ENCODE data around the gene PPP2R5D.
"Not testable (repeated sequence)": the region's sequence is repeated elsewhere in the genome, so short reads cannot be mapped to it uniquely, and the experiment has no call there.

The PPP2R5D gene

GRCh38 chr6:42947950-42948349 is 36.4 kb upstream of the PPP2R5D start:
- no peak overlapping the region for H3K4me3 ChIP-seq (ENCODE audit: low read length)
- H3K27me3 ChIP-seq (ENCODE audit: control insufficient read depth, low read length): no peaks in the 10 kb centered on the region
- peaks cover 5% of the 10 kb centered on the region; the same call in 1 of the 2 replicates for H3F3A ChIP-seq (ENCODE audit: control insufficient read depth, insufficient read depth)
- no peak overlapping the region for H3K4me2 ChIP-seq (ENCODE audit: low read length)
- no peaks in the 10 kb centered on the region for H4K20me1 ChIP-seq (ENCODE audit: control insufficient read depth, insufficient read depth, low read depth, low read length)
- TF ChIP-seq CTCF (IDR thresholded peaks at IDR 0.05; ENCODE audit: low read depth, low read length, poor library complexity, severe bottlenecking) (no peak), EZH2phosphoT487 (IDR thresholded peaks at IDR 0.05; ENCODE audit: borderline replicate concordance, low read length) (no peak)
- H3K27ac ChIP-seq (ENCODE audit: low read depth, low read length): no peak overlapping the region
- H3K9me3 ChIP-seq (ENCODE audit: control insufficient read depth, insufficient read depth, low read length): no peaks in the 10 kb centered on the region
- H3K36me3 ChIP-seq (ENCODE audit: control insufficient read depth, low read length): peaks cover 12% of the 10 kb centered on the region
- H3K4me1 ChIP-seq (ENCODE audit: control insufficient read depth, low read length): no peaks in the 10 kb centered on the region
- no peaks in the 10 kb centered on the region for H3K79me2 ChIP-seq (ENCODE audit: control insufficient read depth, low read length)
- no peaks in the 10 kb centered on the region for H3K9me2 ChIP-seq (replicated peaks; ENCODE audit: control insufficient read depth, low read length)

GRCh38 chr6:42952389-42952788 is 32.0 kb upstream of the PPP2R5D start:
- Histone ChIP-seq H3K79me2 (ENCODE audit: control insufficient read depth, low read length) (no peaks in the 10 kb centered on the region), H3K27ac (ENCODE audit: low read depth, low read length) (no peak overlapping the region), H3K9me3 (ENCODE audit: control insufficient read depth, insufficient read depth, low read length) (no peaks in the 10 kb centered on the region), H4K20me1 (ENCODE audit: control insufficient read depth, insufficient read depth, low read depth, low read length) (no peaks in the 10 kb centered on the region), H3K27me3 (ENCODE audit: control insufficient read depth, low read length) (no peaks in the 10 kb centered on the region), H3F3A (ENCODE audit: control insufficient read depth, insufficient read depth) (peaks cover 5% of the 10 kb centered on the region; the same call in 1 of the 2 replicates), H3K4me3 (ENCODE audit: low read length) (no peak overlapping the region), H3K4me1 (ENCODE audit: control insufficient read depth, low read length) (no peaks in the 10 kb centered on the region), H3K9me2 (replicated peaks; ENCODE audit: control insufficient read depth, low read length) (no peaks in the 10 kb centered on the region), H3K4me2 (ENCODE audit: low read length) (no peak overlapping the region), H3K36me3 (ENCODE audit: control insufficient read depth, low read length) (peaks cover 4% of the 10 kb centered on the region; the same call in 1 of the 2 replicates)
- TF ChIP-seq EZH2phosphoT487 (IDR thresholded peaks at IDR 0.05; ENCODE audit: borderline replicate concordance, low read length) (no peak), CTCF (IDR thresholded peaks at IDR 0.05; ENCODE audit: low read depth, low read length, poor library complexity, severe bottlenecking) (no peak)

GRCh38 chr6:42954405-42954804 is 30.0 kb upstream of the PPP2R5D start:
- H3K4me1 ChIP-seq (ENCODE audit: control insufficient read depth, low read length); H3K27ac ChIP-seq (ENCODE audit: low read depth, low read length); H3K4me2 ChIP-seq (ENCODE audit: low read length); H4K20me1 ChIP-seq (ENCODE audit: control insufficient read depth, insufficient read depth, low read depth, low read length); H3F3A ChIP-seq (ENCODE audit: control insufficient read depth, insufficient read depth); H3K27me3 ChIP-seq (ENCODE audit: control insufficient read depth, low read length); H3K9me3 ChIP-seq (ENCODE audit: control insufficient read depth, insufficient read depth, low read length); H3K9me2 ChIP-seq (replicated peaks; ENCODE audit: control insufficient read depth, low read length); H3K36me3 ChIP-seq (ENCODE audit: control insufficient read depth, low read length); H3K79me2 ChIP-seq (ENCODE audit: control insufficient read depth, low read length); H3K4me3 ChIP-seq (ENCODE audit: low read length): not testable (repeated sequence)

GRCh38 chr6:42958125-42958524 is 26.2 kb upstream of the PPP2R5D start:
- H3K27me3 ChIP-seq (ENCODE audit: control insufficient read depth, low read length): no peaks in the 10 kb centered on the region
- TF ChIP-seq CTCF (IDR thresholded peaks at IDR 0.05; ENCODE audit: low read depth, low read length, poor library complexity, severe bottlenecking) (no peak), EZH2phosphoT487 (IDR thresholded peaks at IDR 0.05; ENCODE audit: borderline replicate concordance, low read length) (no peak)
- H3K27ac ChIP-seq (ENCODE audit: low read depth, low read length): no peak overlapping the region
- H3K9me3 ChIP-seq (ENCODE audit: control insufficient read depth, insufficient read depth, low read length): no peaks in the 10 kb centered on the region
- H3K79me2 ChIP-seq (ENCODE audit: control insufficient read depth, low read length): no peaks in the 10 kb centered on the region
- 0 out of 2 replicates have a peak, but pooled peaks cover 5% of the 10 kb centered on the region for H3F3A ChIP-seq (ENCODE audit: control insufficient read depth, insufficient read depth)
- H3K4me2 ChIP-seq (ENCODE audit: low read length): no peak overlapping the region
- H3K9me2 ChIP-seq (replicated peaks; ENCODE audit: control insufficient read depth, low read length): no peaks in the 10 kb centered on the region
- H4K20me1 ChIP-seq (ENCODE audit: control insufficient read depth, insufficient read depth, low read depth, low read length): no peaks in the 10 kb centered on the region
- peaks cover 16% of the 10 kb centered on the region for H3K4me1 ChIP-seq (ENCODE audit: control insufficient read depth, low read length)
- H3K36me3 ChIP-seq (ENCODE audit: control insufficient read depth, low read length): peaks cover 10% of the 10 kb centered on the region
- H3K4me3 ChIP-seq (ENCODE audit: low read length): no peak overlapping the region

Measured in DOHH2 (cell line).